Left ventricle myocardium inferior (tissue), 1 donor: Measurements from ENCODE around the gene ZBTB40. TPM values are rescaled to one million over a fixed set of nuclear protein-coding genes. Genes with fewer than 3 reads are reported as not detected.

Experiments
- DNase-seq: peaks from one replicate; pipeline ENCODE4 v3.0.0-alpha.2; 2020
- H3K27ac ChIP-seq: fragments of 200-600 bp; replicated peaks from 2 replicates; pipeline ENCODE4 v1.8.0; 2021
- H3K27me3 ChIP-seq: fragments of 200-600 bp; 2 replicates; pipeline ENCODE4 v1.8.0; 2021; ENCODE audit warnings: low read depth
- H3K36me3 ChIP-seq: fragments of 200-600 bp; 2 replicates; pipeline ENCODE4 v1.8.0; 2021
- H3K4me1 ChIP-seq: fragments of 200-600 bp; 2 replicates; pipeline ENCODE4 v1.8.0; 2021
- H3K4me3 ChIP-seq: fragments of 200-600 bp; 2 replicates; pipeline ENCODE4 v1.8.0; 2021; ENCODE audit warnings: mild to moderate bottlenecking, moderate library complexity
- H3K9me3 ChIP-seq: fragments of 200-600 bp; replicated peaks from 2 replicates; pipeline ENCODE4 v1.8.0; 2021
- CTCF ChIP-seq: fragments of 200-600 bp; IDR thresholded peaks from 2 replicates; pipeline ENCODE4 v1.8.0; 2021; ENCODE audit warnings: antibody characterized with exemption, mild to moderate bottlenecking, borderline replicate concordance
- intact Hi-C: fragments of 100-400 bp; cut with micrococcal nuclease; formaldehyde crosslinking; loops from one replicate; pipeline ENCODE4 v1.11.0; 2022
- long read RNA-seq: library from polyadenylated mRNA; unstranded; transcript quantifications from one replicate; pipeline ENCODE4 v2.0.0, GENCODE V29; 2021
- total RNA-seq: library from RNA; stranded (reverse); fragmentation: NEBNext Ultra II Directional; extraction: Animal tissue kit (Norgen Biotek cat#: 25700); gene quantifications from one replicate; pipeline ENCODE4 v1.2.1, GENCODE V29; 2021
- donor health status: DM: no; HTN: yes; CAD: no; lungs with severe emphysema.

The ZBTB40 gene
- total RNA-seq = 17.9 TPM
- long read RNA-seq, partial matches to known transcripts = 28 of 28 reads
- long read RNA-seq, other reads (novel, unspliced or antisense) = 0 of 28 reads

DNA sequence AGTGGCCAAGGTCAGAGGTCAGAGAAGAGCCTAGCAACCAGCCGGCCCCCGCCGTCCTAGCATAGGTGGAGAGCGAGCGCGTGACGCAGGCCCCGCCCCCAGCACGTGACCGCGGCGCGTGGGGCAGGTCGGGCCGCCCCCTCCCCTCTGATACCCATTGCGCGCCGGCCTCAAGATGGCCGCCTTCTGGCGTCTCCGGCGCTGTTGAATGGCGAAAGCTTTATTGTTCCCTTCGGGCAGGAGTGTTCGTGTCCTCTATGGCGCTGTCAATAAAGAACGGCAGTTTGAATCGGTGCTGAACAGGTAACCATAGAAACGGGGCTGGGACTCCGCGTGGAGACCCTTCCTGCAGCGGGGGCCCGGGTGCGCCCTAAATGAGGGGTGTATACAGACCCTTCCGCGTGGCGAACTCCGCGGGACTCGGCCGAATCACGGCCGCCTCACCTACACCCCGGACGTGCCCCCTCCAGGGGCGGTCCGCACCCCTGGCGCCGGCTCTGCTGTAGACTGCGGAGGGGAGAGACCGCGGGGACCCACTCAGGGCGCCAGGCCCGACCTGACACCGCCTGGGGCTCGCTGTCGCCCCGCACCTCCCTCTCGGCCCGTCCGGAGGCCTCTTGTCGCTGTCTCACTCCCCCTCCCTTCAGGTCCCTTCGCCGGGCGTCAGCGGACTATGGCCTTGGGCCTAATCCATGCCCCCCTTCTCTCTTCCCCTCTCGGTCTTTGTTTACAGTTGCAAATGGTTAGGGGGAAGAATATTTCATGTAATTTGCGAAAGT, at the start of gene ZBTB40:
TSS of gene ZBTB40 (plus strand) at position 150 of the 779 bp plus-strand sequence. CDS start 38,098 bp downstream, outside the sequence.
- peak; percentile 97 for DNase-seq
- intact Hi-C loops = no loop called here
- TF ChIP-seq CTCF = no peak
- H3K9me3 ChIP-seq = no peaks in the 10 kb centered on the region
- no peaks in the 10 kb centered on the region for H3K36me3 ChIP-seq
- no peaks in the 10 kb centered on the region for H3K27me3 ChIP-seq
- H3K4me3 ChIP-seq = peak within 1 kb of the TSS; percentile 84
- peaks cover 71% of the 10 kb centered on the region for H3K4me1 ChIP-seq
- H3K27ac ChIP-seq = peak within 1 kb of the TSS; percentile 95

GRCh38 chr1:22402356-22403053, 49.1 kb upstream of the ZBTB40 start:
- DNase-seq = no peak
- Histone ChIP-seq H3K27me3 (peaks cover 98% of the 10 kb centered on the region), H3K4me1 (no peaks in the 10 kb centered on the region), H3K36me3 (no peaks in the 10 kb centered on the region), H3K4me3 (no peak overlapping the region), H3K9me3 (no peaks in the 10 kb centered on the region), H3K27ac (no peak overlapping the region)
- TF ChIP-seq CTCF = no peak
- intact Hi-C loops = no loop called here

DNA sequence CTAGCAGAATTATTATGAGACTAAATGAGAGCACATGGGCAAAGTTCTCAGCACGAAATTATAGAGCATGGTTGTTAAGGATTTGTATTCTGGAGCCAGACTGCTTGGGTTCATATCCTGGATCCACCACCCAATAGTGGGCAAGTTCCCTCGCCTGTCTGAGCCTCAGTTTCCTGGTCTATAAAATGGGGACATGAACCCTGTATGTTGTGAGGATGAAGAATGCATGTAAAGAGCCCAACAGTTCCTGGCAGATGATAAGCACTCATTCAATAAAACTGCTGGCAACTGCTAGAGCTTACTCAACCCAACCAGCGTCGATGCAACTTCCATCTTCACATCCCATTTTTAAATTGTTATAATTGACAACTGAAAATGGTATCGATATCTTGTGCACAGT, 47.2 kb upstream of the ZBTB40 start:
- Histone ChIP-seq H3K4me1 (no peaks in the 10 kb centered on the region), H3K36me3 (no peaks in the 10 kb centered on the region), H3K27me3 (peaks cover 87% of the 10 kb centered on the region), H3K27ac (no peak overlapping the region), H3K4me3 (no peak overlapping the region), H3K9me3 (no peaks in the 10 kb centered on the region)
- intact Hi-C loops = no loop called here
- DNase-seq = no peak
- TF ChIP-seq CTCF = no peak

DNA sequence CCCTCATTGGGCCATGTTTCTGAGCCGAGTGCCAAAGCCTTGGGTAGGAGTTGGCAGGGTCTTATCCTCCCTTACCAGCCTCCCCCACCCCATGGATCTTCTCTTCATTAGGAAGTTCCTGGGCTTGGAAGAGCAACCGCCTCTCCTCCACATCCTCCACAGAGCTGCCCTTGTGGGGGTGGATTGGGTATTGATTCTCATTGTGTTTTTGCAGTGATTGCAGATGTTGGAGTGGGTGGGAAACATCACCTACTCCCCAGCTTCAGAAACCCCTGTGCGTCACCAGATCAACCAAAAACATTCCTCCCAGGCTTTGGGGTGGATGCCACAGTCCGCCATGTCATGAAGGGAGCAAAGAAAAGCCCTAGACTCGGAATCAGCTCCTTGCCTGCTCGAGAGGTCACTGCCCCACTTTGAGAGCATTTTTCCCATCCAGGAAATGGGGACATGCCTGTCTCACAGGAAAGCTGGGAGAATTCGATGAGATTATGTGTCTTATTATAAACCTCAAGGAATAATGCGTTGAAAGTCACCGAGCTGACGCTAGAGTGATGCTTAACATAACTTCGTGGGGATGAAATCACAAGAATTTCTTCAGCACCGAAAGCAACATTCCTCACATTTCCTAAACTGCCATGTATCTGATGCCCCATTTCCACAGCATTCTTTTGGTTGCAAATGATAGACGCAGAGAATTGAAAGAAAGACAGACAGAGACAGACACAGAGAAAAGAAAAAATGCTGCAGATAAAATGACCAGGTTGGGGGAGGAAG, 44.7 kb upstream of the ZBTB40 start:
- intact Hi-C loops = no loop called here
- Histone ChIP-seq H3K4me1 (no peaks in the 10 kb centered on the region), H3K27me3 (peaks cover 63% of the 10 kb centered on the region), H3K9me3 (no peaks in the 10 kb centered on the region), H3K36me3 (no peaks in the 10 kb centered on the region), H3K27ac (no peak overlapping the region), H3K4me3 (no peak overlapping the region)
- no peak for TF ChIP-seq CTCF
- no peak for DNase-seq

DNA sequence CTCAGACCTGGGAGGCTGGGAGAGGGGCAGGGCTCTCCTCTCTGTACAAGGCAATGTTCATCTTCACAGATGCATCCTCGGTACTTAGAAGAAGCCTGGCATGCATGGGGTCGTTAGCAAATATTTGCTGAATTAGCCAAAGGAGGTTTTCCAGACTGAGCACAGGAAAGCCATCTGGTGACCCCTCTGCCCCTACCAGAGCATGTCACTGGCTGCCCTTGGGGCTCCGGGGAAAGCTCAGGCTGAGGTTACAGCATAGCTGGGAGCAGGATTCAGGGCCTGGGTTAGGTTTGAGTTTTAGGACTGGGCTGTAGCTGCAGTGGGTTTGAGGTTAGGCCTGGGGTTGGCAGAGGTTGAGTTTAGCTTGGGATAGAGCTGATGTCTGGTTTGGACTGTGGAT, 43.4 kb upstream of the ZBTB40 start:
- no peak overlapping the region for H3K27ac ChIP-seq
- no peak overlapping the region for H3K4me3 ChIP-seq
- TF ChIP-seq CTCF = no peak
- H3K27me3 ChIP-seq = peaks cover 50% of the 10 kb centered on the region
- H3K9me3 ChIP-seq = no peaks in the 10 kb centered on the region
- DNase-seq = no peak
- intact Hi-C loops = no loop called here
- no peaks in the 10 kb centered on the region for H3K4me1 ChIP-seq
- no peaks in the 10 kb centered on the region for H3K36me3 ChIP-seq
